IMR-90 (cell line): ENCODE data around the gene SYNE2. TPM values are rescaled to one million over a fixed set of nuclear protein-coding genes. Genes with fewer than 3 reads are reported as not detected.

ENCODE experiments used
- ATAC-seq: fragments of 200-7000 bp; cut with Tn5 transposase; 2 replicates; pipeline ENCODE4 v1.9.1; 2020; ENCODE audit warnings: low read depth, mild to moderate bottlenecking, moderate library complexity
- BruUV-seq: library from RNA; stranded (reverse); fragments of 400-500 nt; replicated peaks from 2 replicates; lab custom pipeline; 2021; lab: Mats Ljungman, UMichigan
- CTCF ChIA-PET: fragments of 300-600 bp; formaldehyde crosslinking; extraction: SDS; loops from one replicate; lab custom pipeline; 2021; ENCODE audit warnings: antibody characterized with exemption; lab: Yijun Ruan, JAX
- POLR2A ChIA-PET: fragments of 300-600 bp; sonication (Branson Sonifier 250); formaldehyde crosslinking; loops from one replicate; lab custom pipeline; 2022; ENCODE audit warnings: antibody characterized with exemption; ENCODE audit not compliant: unreplicated experiment; lab: Charles Lee
- DNase-seq: peaks from one replicate; pipeline ENCODE4 v3.0.0; 2013
- H2AFZ ChIP-seq: replicated peaks from 2 replicates; pipeline ENCODE3; 2013; ENCODE audit warnings: low read length, mild to moderate bottlenecking; ENCODE audit not compliant: poor library complexity
- H2AK5ac ChIP-seq: 2 replicates; pipeline ENCODE4 v1.6.1; 2013; ENCODE audit warnings: low read depth, low read length, inconsistent platforms
- H2AK9ac ChIP-seq: replicated peaks from 2 replicates; pipeline ENCODE3; 2013; ENCODE audit warnings: mild to moderate bottlenecking, low read depth, low read length, moderate library complexity; ENCODE audit not compliant: poor library complexity
- H2BK120ac ChIP-seq: 2 replicates; pipeline ENCODE4 v1.6.1; 2013; ENCODE audit warnings: low read depth, low read length, inconsistent platforms
- H2BK15ac ChIP-seq: 3 replicates; pipeline ENCODE4 v1.6.1; 2013; ENCODE audit warnings: low read depth, low read length, inconsistent platforms
- H2BK20ac ChIP-seq: 2 replicates; pipeline ENCODE4 v1.6.1; 2013; ENCODE audit warnings: low read depth, mild to moderate bottlenecking, inconsistent platforms, low read length, moderate library complexity
- H2BK5ac ChIP-seq: 2 replicates; pipeline ENCODE4 v1.6.1; 2013; ENCODE audit warnings: mild to moderate bottlenecking, low read depth, low read length, inconsistent platforms; ENCODE audit not compliant: poor library complexity, severe bottlenecking
- H3K14ac ChIP-seq: replicated peaks from 2 replicates; pipeline ENCODE4 v1.6.1; 2013; ENCODE audit warnings: low read depth, low read length, inconsistent platforms
- H3K18ac ChIP-seq: 2 replicates; pipeline ENCODE4 v1.6.1; 2013; ENCODE audit warnings: low read depth, low read length, control low read depth
- H3K23ac ChIP-seq: 2 replicates; pipeline ENCODE4 v1.6.1; 2013; ENCODE audit warnings: low read depth, low read length, inconsistent platforms
- H3K27ac ChIP-seq: 2 replicates; pipeline ENCODE4 v1.5.1; 2013; ENCODE audit warnings: mild to moderate bottlenecking, control low read depth, low read length; ENCODE audit not compliant: insufficient read depth
- H3K27me3 ChIP-seq: 2 replicates; pipeline ENCODE4 v1.6.1; 2013; ENCODE audit warnings: low read length; ENCODE audit not compliant: control insufficient read depth, insufficient read depth
- H3K36me3 ChIP-seq: 2 replicates; pipeline ENCODE4 v1.6.1; 2013; ENCODE audit warnings: low read length, mixed read lengths; ENCODE audit not compliant: control insufficient read depth, insufficient read depth
- H3K4ac ChIP-seq: 2 replicates; pipeline ENCODE4 v1.6.1; 2013; ENCODE audit warnings: low read depth, low read length, inconsistent platforms
- H3K4me1 ChIP-seq: 2 replicates; pipeline ENCODE4 v1.6.1; 2013; ENCODE audit warnings: low read length, mixed read lengths; ENCODE audit not compliant: control insufficient read depth, insufficient read depth
- H3K4me2 ChIP-seq: 2 replicates; pipeline ENCODE4 v1.6.1; 2013; ENCODE audit warnings: low read depth, mild to moderate bottlenecking, control low read depth, low read length, moderate library complexity
- H3K4me3 ChIP-seq: 2 replicates; pipeline ENCODE4 v1.5.1; 2013; ENCODE audit warnings: low read depth, mild to moderate bottlenecking, control low read depth, low read length, moderate library complexity; ENCODE audit not compliant: insufficient read depth
- H3K56ac ChIP-seq: 2 replicates; pipeline ENCODE4 v1.6.1; 2013; ENCODE audit warnings: low read length, inconsistent platforms; ENCODE audit not compliant: insufficient read depth; ENCODE audit errors: extremely low read depth
- H3K79me1 ChIP-seq, 2 experiments: 2 replicates each; pipeline ENCODE4 v1.6.1; 2013; ENCODE audit warnings: low read length in 2 of 2, inconsistent platforms in 1 of 2, low read depth in 1 of 2
- H3K9ac ChIP-seq: 2 replicates; pipeline ENCODE4 v1.6.1; 2013; ENCODE audit warnings: low read depth, low read length, control low read depth
- H3K9me1 ChIP-seq: 2 replicates; pipeline ENCODE4 v1.6.1; 2013; ENCODE audit warnings: low read length, inconsistent platforms; ENCODE audit not compliant: insufficient read depth
- H3K9me3 ChIP-seq: 2 replicates; pipeline ENCODE4 v1.6.1; 2013; ENCODE audit warnings: low read length; ENCODE audit not compliant: control insufficient read depth, insufficient read depth
- H4K20me1 ChIP-seq: 2 replicates; pipeline ENCODE4 v1.6.1; 2013; ENCODE audit warnings: low read length, inconsistent platforms; ENCODE audit not compliant: insufficient read depth
- H4K5ac ChIP-seq: 2 replicates; pipeline ENCODE4 v1.6.1; 2013; ENCODE audit warnings: mild to moderate bottlenecking, low read depth, low read length, control low read depth
- H4K8ac ChIP-seq, 2 experiments: 2 replicates each; pipeline ENCODE4 v1.6.1; 2013; ENCODE audit warnings: low read depth in 2 of 2, low read length in 2 of 2, control low read depth in 1 of 2, inconsistent platforms in 1 of 2
- H4K91ac ChIP-seq: 2 replicates; pipeline ENCODE4 v1.6.1; 2013; ENCODE audit warnings: low read depth, low read length, inconsistent platforms; ENCODE audit not compliant: insufficient read depth
- BHLHE40 ChIP-seq: fragments of 150-350 bp; IDR thresholded peaks from 2 replicates; pipeline ENCODE4 v1.6.1; 2016; ENCODE audit warnings: mild to moderate bottlenecking, low read depth, low read length
- CEBPB ChIP-seq: IDR thresholded peaks from 2 replicates; pipeline ENCODE4 v1.6.1; 2012; ENCODE audit warnings: low read depth, low read length, improper control_type of control experiment
- CHD1 ChIP-seq: IDR thresholded peaks from 2 replicates; pipeline ENCODE4 v1.6.1; 2012; ENCODE audit warnings: low read depth, low read length, improper control_type of control experiment
- ELK1 ChIP-seq: fragments of 150-350 bp; IDR thresholded peaks from 2 replicates; pipeline ENCODE4 v1.6.1; 2016; ENCODE audit warnings: low read depth, mild to moderate bottlenecking, low read length, moderate library complexity, borderline replicate concordance
- FOS ChIP-seq: fragments of 150-350 bp; IDR thresholded peaks from 2 replicates; pipeline ENCODE4 v1.6.1; 2016; ENCODE audit warnings: low read depth, low read length
- MAFK ChIP-seq: IDR thresholded peaks from 2 replicates; pipeline ENCODE4 v1.6.1; 2012; ENCODE audit warnings: low read depth, low read length, improper control_type of control experiment
- MAZ ChIP-seq: IDR thresholded peaks from 2 replicates; pipeline ENCODE4 v1.6.1; 2012; ENCODE audit warnings: low read depth, mild to moderate bottlenecking, low read length, improper control_type of control experiment, moderate library complexity, borderline replicate concordance
- MXI1 ChIP-seq: IDR thresholded peaks from 2 replicates; pipeline ENCODE4 v1.6.1; 2012; ENCODE audit warnings: low read depth, mild to moderate bottlenecking, low read length, moderate library complexity, borderline replicate concordance
- NFE2L2 ChIP-seq: fragments of 150-350 bp; IDR thresholded peaks from 2 replicates; pipeline ENCODE4 v1.6.1; 2016; ENCODE audit warnings: low read depth, mild to moderate bottlenecking, low read length
- POLR2A ChIP-seq: IDR thresholded peaks from 2 replicates; pipeline ENCODE4 v1.6.1; 2012; ENCODE audit warnings: mild to moderate bottlenecking, low read depth, low read length
- RAD21 ChIP-seq: IDR thresholded peaks from 2 replicates; pipeline ENCODE4 v1.6.1; 2012; ENCODE audit warnings: low read length, improper control_type of control experiment
- RCOR1 ChIP-seq: IDR thresholded peaks from 2 replicates; pipeline ENCODE4 v1.6.1; 2012; ENCODE audit warnings: mild to moderate bottlenecking, low read length, improper control_type of control experiment; ENCODE audit not compliant: insufficient replicate concordance
- RFX5 ChIP-seq: IDR thresholded peaks from 2 replicates; pipeline ENCODE4 v1.8.0; 2012; ENCODE audit warnings: low read depth, mild to moderate bottlenecking, low read length, moderate library complexity
- SMC3 ChIP-seq: fragments of 150-350 bp; IDR thresholded peaks from 2 replicates; pipeline ENCODE4 v1.6.1; 2016; ENCODE audit warnings: low read depth, mild to moderate bottlenecking, antibody characterized with exemption, low read length, moderate library complexity
- USF2 ChIP-seq: fragments of 150-350 bp; IDR thresholded peaks from 2 replicates; pipeline ENCODE4 v1.6.1; 2017; ENCODE audit warnings: mild to moderate bottlenecking, antibody characterized with exemption, low read length, low read depth
- WGBS, 2 experiments: methylation state at CpG; one replicate each; pipeline versions ENCODE4 v1.1.5 to v1.1.7; 2013; ENCODE audit warnings: missing lambda C conversion rate in 2 of 2; ENCODE audit not compliant: insufficient read length in 1 of 2; ENCODE audit errors: extremely low coverage in 2 of 2; 5-methylcytosine and 5-hydroxymethylcytosine counted together
- dilution Hi-C: fragments of 300-500 bp; cut with HindIII; formaldehyde crosslinking; loops from one replicate; pipeline ENCODE4 v1.14.3; 2018; ENCODE audit warnings: low sequenced_read_pairs; ENCODE audit not compliant: unreplicated experiment
- in situ Hi-C: fragments of 300-500 bp; cut with MboI; formaldehyde crosslinking; loops from 3 replicates; pipeline ENCODE4 v1.14.3; 2019; ENCODE audit warnings: low sequenced_read_pairs, inconsistent platforms, mixed read lengths
- intact Hi-C: fragments of 100-400 bp; cut with micrococcal nuclease; formaldehyde crosslinking; loops from 2 replicates; pipeline ENCODE4 v1.10.0; 2022
- polyA plus RNA-seq, 3 experiments: library from polyadenylated mRNA; depleted of rRNA; stranded (reverse); fragments of >200 nt; gene quantifications; 2 replicates each; pipeline ENCODE4 v1.2.3, GENCODE V29; 2012; ENCODE audit warnings: low replicate concordance in 1 of 3
- total RNA-seq: library from RNA; depleted of rRNA; stranded (reverse); fragments of >200 nt; gene quantifications from 2 replicates; pipeline ENCODE4 v1.2.3, GENCODE V29; 2012

Gene SYNE2
- total and polyA plus RNA-seq, 2 of the 4 experiments (the other 2 are of a cell fraction) = 5.2 to 28.9 TPM

GRCh38 chr14:63951021-63951420 lies 98.2 kb downstream of the SYNE2 start:
- Histone ChIP-seq H3K9ac (no peak overlapping the region), H3K18ac (no peak overlapping the region), H3K27ac (no peak overlapping the region), H3K9me1 (0 out of 2 replicates have a peak, but pooled peaks cover 3% of the 10 kb centered on the region), H4K8ac (no peak overlapping the region), H3K4ac (no peak overlapping the region), H2BK20ac (no peak overlapping the region), H3K4me1 (no peaks in the 10 kb centered on the region), H2BK15ac (no peak overlapping the region), H3K14ac (no peak overlapping the region), H2AK5ac (no peak overlapping the region), H2BK120ac (no peak overlapping the region), H2AFZ (no peak overlapping the region), H2BK5ac (no peak overlapping the region), H4K5ac (no peak overlapping the region), H3K9me3 (no peaks in the 10 kb centered on the region), H4K20me1 (no peaks in the 10 kb centered on the region), H3K27me3 (no peaks in the 10 kb centered on the region), H2AK9ac (no peak overlapping the region), H4K91ac (no peak overlapping the region), H3K36me3 (no peaks in the 10 kb centered on the region), H3K4me2 (no peak overlapping the region), H3K23ac (no peak overlapping the region), H3K4me3 (no peak overlapping the region), H3K56ac (no peak overlapping the region), H3K79me1 (no peaks in the 10 kb centered on the region)
- intact Hi-C loops (no loop called here), in situ Hi-C loops (no loop called here), dilution Hi-C loops (no loop called here)
- DNase-seq = no peak
- no peak for ATAC-seq
- no CpG with 5 or more reads among the region's 4 CpGs for WGBS, 2 experiments
- ChIA-PET CTCF (no interaction called here), POLR2A (no interaction called here)
- BruUV-seq = no TSS peak
- TF ChIP-seq USF2 (no peak), CEBPB (no peak), MXI1 (no peak), CHD1 (no peak), RCOR1 (no peak), MAFK (no peak), FOS (no peak), NFE2L2 (no peak), BHLHE40 (no peak), RAD21 (no peak), POLR2A (no peak), SMC3 (no peak), RFX5 (no peak), ELK1 (no peak), MAZ (no peak)
